ENCODE data around the gene PTPRN2. TPM values are rescaled to one million over a fixed set of nuclear protein-coding genes. Genes with fewer than 3 reads are reported as not detected.

PTPRN2 gene
- polyA plus RNA-seq, 2 donors, result 0.37 to 0.40 TPM

GRCh38 chr7:157645539-157645938 is 942.1 kb downstream of the PTPRN2 start:
- no peak overlapping the region for H3K27ac ChIP-seq (ENCODE audit: low read depth in 2 of 2, low read length in 1 of 2)
- no peaks in the 10 kb centered on the region for H3K4me1 ChIP-seq (ENCODE audit: control insufficient read depth in 2 of 2, insufficient read depth in 2 of 2, low read length in 1 of 2)
- no peaks in the 10 kb centered on the region for H3K36me3 ChIP-seq (ENCODE audit: control insufficient read depth in 2 of 2, insufficient read depth in 2 of 2, low read length in 1 of 2)
- peaks cover 0 to 4% of the 10 kb centered on the region in 2 donors for H3K9me3 ChIP-seq (ENCODE audit: control insufficient read depth in 2 of 2, insufficient read depth in 1 of 2, low read depth in 1 of 2, low read length in 1 of 2)
- H3K27me3 ChIP-seq (ENCODE audit: control insufficient read depth in 1 of 2, insufficient read depth in 2 of 2, low read length in 2 of 2), result no peaks in the 10 kb centered on the region
- 81 to 86% methylated on average over 12 of the region's 12 CpGs for WGBS, 2 donors
- H3K4me3 ChIP-seq (ENCODE audit: low read depth in 1 of 2, low read length in 2 of 2), result no peak overlapping the region

- no peak overlapping the region for H3K4me3 ChIP-seq (ENCODE audit: low read depth in 1 of 2, low read length in 2 of 2)
- H3K4me1 ChIP-seq (ENCODE audit: control insufficient read depth in 2 of 2, insufficient read depth in 2 of 2, low read length in 1 of 2), result no peaks in the 10 kb centered on the region
- 87 to 91% methylated on average over 12 of the region's 12 CpGs for WGBS, 2 donors
- H3K27me3 ChIP-seq (ENCODE audit: control insufficient read depth in 1 of 2, insufficient read depth in 2 of 2, low read length in 2 of 2), result no peaks in the 10 kb centered on the region
- H3K27ac ChIP-seq (ENCODE audit: low read depth in 2 of 2, low read length in 1 of 2), result no peak overlapping the region
- no peaks in the 10 kb centered on the region for H3K36me3 ChIP-seq (ENCODE audit: control insufficient read depth in 2 of 2, insufficient read depth in 2 of 2, low read length in 1 of 2)
- peaks cover 0 to 4% of the 10 kb centered on the region in 2 donors for H3K9me3 ChIP-seq (ENCODE audit: control insufficient read depth in 2 of 2, insufficient read depth in 1 of 2, low read depth in 1 of 2, low read length in 1 of 2)
Measured at GRCh38 chr7:157644946-157645345, 942.7 kb downstream of the PTPRN2 start.

GRCh38 chr7:157643525-157643970 is 944.1 kb downstream of the PTPRN2 start:
- Histone ChIP-seq H3K4me3 (ENCODE audit: low read depth in 1 of 2, low read length in 2 of 2) (no peak overlapping the region), H3K36me3 (ENCODE audit: control insufficient read depth in 2 of 2, insufficient read depth in 2 of 2, low read length in 1 of 2) (no peaks in the 10 kb centered on the region), H3K27ac (ENCODE audit: low read depth in 2 of 2, low read length in 1 of 2) (no peak overlapping the region), H3K9me3 (ENCODE audit: control insufficient read depth in 2 of 2, insufficient read depth in 1 of 2, low read depth in 1 of 2, low read length in 1 of 2) (peaks cover 3 to 9% of the 10 kb centered on the region in 2 donors), H3K27me3 (ENCODE audit: control insufficient read depth in 1 of 2, insufficient read depth in 2 of 2, low read length in 2 of 2) (no peaks in the 10 kb centered on the region), H3K4me1 (ENCODE audit: control insufficient read depth in 2 of 2, insufficient read depth in 2 of 2, low read length in 1 of 2) (no peaks in the 10 kb centered on the region)
- 92 to 93% methylated on average over 21 to 23 of the region's 23 CpGs for WGBS, 2 donors

GRCh38 chr7:157641866-157642265 is 945.8 kb downstream of the PTPRN2 start:
- H3K27me3 ChIP-seq (ENCODE audit: control insufficient read depth in 1 of 2, insufficient read depth in 2 of 2, low read length in 2 of 2), result no peaks in the 10 kb centered on the region
- no peaks in the 10 kb centered on the region for H3K4me1 ChIP-seq (ENCODE audit: control insufficient read depth in 2 of 2, insufficient read depth in 2 of 2, low read length in 1 of 2)
- no peaks in the 10 kb centered on the region for H3K36me3 ChIP-seq (ENCODE audit: control insufficient read depth in 2 of 2, insufficient read depth in 2 of 2, low read length in 1 of 2)
- peaks cover 3 to 9% of the 10 kb centered on the region in 2 donors for H3K9me3 ChIP-seq (ENCODE audit: control insufficient read depth in 2 of 2, insufficient read depth in 1 of 2, low read depth in 1 of 2, low read length in 1 of 2)
- 82 to 86% methylated on average over 8 of the region's 8 CpGs for WGBS, 2 donors
- H3K4me3 ChIP-seq (ENCODE audit: low read depth in 1 of 2, low read length in 2 of 2), result no peak overlapping the region
- H3K27ac ChIP-seq (ENCODE audit: low read depth in 2 of 2, low read length in 1 of 2), result no peak overlapping the region

GRCh38 chr7:157640144-157640543 is 947.5 kb downstream of the PTPRN2 start:
- Histone ChIP-seq H3K36me3 (ENCODE audit: control insufficient read depth in 2 of 2, insufficient read depth in 2 of 2, low read length in 1 of 2) (no peaks in the 10 kb centered on the region), H3K4me3 (ENCODE audit: low read depth in 1 of 2, low read length in 2 of 2) (no peak overlapping the region), H3K4me1 (ENCODE audit: control insufficient read depth in 2 of 2, insufficient read depth in 2 of 2, low read length in 1 of 2) (no peaks in the 10 kb centered on the region), H3K9me3 (ENCODE audit: control insufficient read depth in 2 of 2, insufficient read depth in 1 of 2, low read depth in 1 of 2, low read length in 1 of 2) (peaks cover 3 to 6% of the 10 kb centered on the region in 2 donors), H3K27me3 (ENCODE audit: control insufficient read depth in 1 of 2, insufficient read depth in 2 of 2, low read length in 2 of 2) (no peaks in the 10 kb centered on the region), H3K27ac (ENCODE audit: low read depth in 2 of 2, low read length in 1 of 2) (no peak overlapping the region)
- WGBS, 2 donors, result 94 to 98% methylated on average over 1 of the region's 1 CpG

- H3K4me1 ChIP-seq (ENCODE audit: control insufficient read depth in 2 of 2, insufficient read depth in 2 of 2, low read length in 1 of 2), result no peaks in the 10 kb centered on the region
- WGBS, 2 donors, result 90 to 91% methylated on average over 8 of the region's 8 CpGs
Measured at GRCh38 chr7:157638563-157638962, 949.1 kb downstream of the PTPRN2 start.

GRCh38 chr7:157637216-157637949 is 950.2 kb downstream of the PTPRN2 start:
- 81 to 83% methylated on average over 15 of the region's 15 CpGs for WGBS, 2 donors
- Histone ChIP-seq H3K9me3 (ENCODE audit: control insufficient read depth in 2 of 2, insufficient read depth in 1 of 2, low read depth in 1 of 2, low read length in 1 of 2) (peaks cover 3 to 6% of the 10 kb centered on the region in 2 donors), H3K4me3 (ENCODE audit: low read depth in 1 of 2, low read length in 2 of 2) (no peak overlapping the region), H3K27me3 (ENCODE audit: control insufficient read depth in 1 of 2, insufficient read depth in 2 of 2, low read length in 2 of 2) (no peaks in the 10 kb centered on the region), H3K4me1 (ENCODE audit: control insufficient read depth in 2 of 2, insufficient read depth in 2 of 2, low read length in 1 of 2) (no peaks in the 10 kb centered on the region), H3K36me3 (ENCODE audit: control insufficient read depth in 2 of 2, insufficient read depth in 2 of 2, low read length in 1 of 2) (no peaks in the 10 kb centered on the region), H3K27ac (ENCODE audit: low read depth in 2 of 2, low read length in 1 of 2) (no peak overlapping the region)

More at GRCh38 chr7:157638563-157638962, 949.1 kb downstream of the PTPRN2 start:
- Histone ChIP-seq H3K27me3 (ENCODE audit: control insufficient read depth in 1 of 2, insufficient read depth in 2 of 2, low read length in 2 of 2) (no peaks in the 10 kb centered on the region), H3K27ac (ENCODE audit: low read depth in 2 of 2, low read length in 1 of 2) (no peak overlapping the region), H3K9me3 (ENCODE audit: control insufficient read depth in 2 of 2, insufficient read depth in 1 of 2, low read depth in 1 of 2, low read length in 1 of 2) (peaks cover 3 to 6% of the 10 kb centered on the region in 2 donors), H3K4me3 (ENCODE audit: low read depth in 1 of 2, low read length in 2 of 2) (no peak overlapping the region), H3K36me3 (ENCODE audit: control insufficient read depth in 2 of 2, insufficient read depth in 2 of 2, low read length in 1 of 2) (no peaks in the 10 kb centered on the region)

- Histone ChIP-seq H3K4me1 (ENCODE audit: control insufficient read depth in 2 of 2, insufficient read depth in 2 of 2, low read length in 1 of 2) (no peaks in the 10 kb centered on the region), H3K27ac (ENCODE audit: low read depth in 2 of 2, low read length in 1 of 2) (no peak overlapping the region), H3K4me3 (ENCODE audit: low read depth in 1 of 2, low read length in 2 of 2) (no peak overlapping the region), H3K36me3 (ENCODE audit: control insufficient read depth in 2 of 2, insufficient read depth in 2 of 2, low read length in 1 of 2) (no peaks in the 10 kb centered on the region), H3K27me3 (ENCODE audit: control insufficient read depth in 1 of 2, insufficient read depth in 2 of 2, low read length in 2 of 2) (no peaks in the 10 kb centered on the region), H3K9me3 (ENCODE audit: control insufficient read depth in 2 of 2, insufficient read depth in 1 of 2, low read depth in 1 of 2, low read length in 1 of 2) (peaks cover 3 to 4% of the 10 kb centered on the region in 2 donors)
- WGBS, 2 donors, result 80 to 86% methylated on average over 1 of the region's 1 CpG
Measured at GRCh38 chr7:157635669-157636068, 952.0 kb downstream of the PTPRN2 start.

GRCh38 chr7:157635148-157635500 is 952.5 kb downstream of the PTPRN2 start:
- no peaks in the 10 kb centered on the region for H3K4me1 ChIP-seq (ENCODE audit: control insufficient read depth in 2 of 2, insufficient read depth in 2 of 2, low read length in 1 of 2)
- peaks cover 3 to 4% of the 10 kb centered on the region in 2 donors for H3K9me3 ChIP-seq (ENCODE audit: control insufficient read depth in 2 of 2, insufficient read depth in 1 of 2, low read depth in 1 of 2, low read length in 1 of 2)
- no peaks in the 10 kb centered on the region for H3K27me3 ChIP-seq (ENCODE audit: control insufficient read depth in 1 of 2, insufficient read depth in 2 of 2, low read length in 2 of 2)
- 81 to 84% methylated on average over 6 of the region's 6 CpGs for WGBS, 2 donors
- H3K4me3 ChIP-seq (ENCODE audit: low read depth in 1 of 2, low read length in 2 of 2), result no peak overlapping the region
- H3K36me3 ChIP-seq (ENCODE audit: control insufficient read depth in 2 of 2, insufficient read depth in 2 of 2, low read length in 1 of 2), result no peaks in the 10 kb centered on the region
- no peak overlapping the region for H3K27ac ChIP-seq (ENCODE audit: low read depth in 2 of 2, low read length in 1 of 2)
